Smooth muscle cell of bladder (primary cell): ENCODE measurements around the gene TNFAIP6. TPM values are rescaled to one million over a fixed set of nuclear protein-coding genes. Genes with fewer than 3 reads are reported as not detected.

ENCODE experiments used
- total RNA-seq: library from RNA; depleted of rRNA; stranded (reverse); fragments of >200 nt; gene quantifications from 2 replicates; pipeline ENCODE4 v1.2.3, GENCODE V29; 2014

The TNFAIP6 gene, protein sequence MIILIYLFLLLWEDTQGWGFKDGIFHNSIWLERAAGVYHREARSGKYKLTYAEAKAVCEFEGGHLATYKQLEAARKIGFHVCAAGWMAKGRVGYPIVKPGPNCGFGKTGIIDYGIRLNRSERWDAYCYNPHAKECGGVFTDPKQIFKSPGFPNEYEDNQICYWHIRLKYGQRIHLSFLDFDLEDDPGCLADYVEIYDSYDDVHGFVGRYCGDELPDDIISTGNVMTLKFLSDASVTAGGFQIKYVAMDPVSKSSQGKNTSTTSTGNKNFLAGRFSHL
- 104 and 350 TPM in 2 replicates for total RNA-seq

DNA sequence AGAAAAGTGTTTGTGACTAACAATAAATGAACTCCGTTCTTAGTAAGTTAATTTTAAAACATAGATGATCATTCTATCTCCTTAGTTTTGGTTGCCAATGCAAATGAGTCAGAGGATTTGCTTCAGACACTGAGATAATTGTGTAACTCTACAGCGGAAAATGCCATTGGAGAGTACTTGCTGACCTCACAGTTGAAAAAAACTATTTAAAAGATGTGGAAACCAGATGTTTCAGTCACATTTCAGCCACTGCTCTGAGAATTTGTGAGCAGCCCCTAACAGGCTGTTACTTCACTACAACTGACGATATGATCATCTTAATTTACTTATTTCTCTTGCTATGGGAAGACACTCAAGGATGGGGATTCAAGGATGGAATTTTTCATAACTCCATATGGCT lies at the start of gene TNFAIP6:
Gene TNFAIP6, plus strand, starts transcription at position 234 of the 400 bp plus-strand sequence. Its CDS starts 75 bp downstream, at position 309.

DNA sequence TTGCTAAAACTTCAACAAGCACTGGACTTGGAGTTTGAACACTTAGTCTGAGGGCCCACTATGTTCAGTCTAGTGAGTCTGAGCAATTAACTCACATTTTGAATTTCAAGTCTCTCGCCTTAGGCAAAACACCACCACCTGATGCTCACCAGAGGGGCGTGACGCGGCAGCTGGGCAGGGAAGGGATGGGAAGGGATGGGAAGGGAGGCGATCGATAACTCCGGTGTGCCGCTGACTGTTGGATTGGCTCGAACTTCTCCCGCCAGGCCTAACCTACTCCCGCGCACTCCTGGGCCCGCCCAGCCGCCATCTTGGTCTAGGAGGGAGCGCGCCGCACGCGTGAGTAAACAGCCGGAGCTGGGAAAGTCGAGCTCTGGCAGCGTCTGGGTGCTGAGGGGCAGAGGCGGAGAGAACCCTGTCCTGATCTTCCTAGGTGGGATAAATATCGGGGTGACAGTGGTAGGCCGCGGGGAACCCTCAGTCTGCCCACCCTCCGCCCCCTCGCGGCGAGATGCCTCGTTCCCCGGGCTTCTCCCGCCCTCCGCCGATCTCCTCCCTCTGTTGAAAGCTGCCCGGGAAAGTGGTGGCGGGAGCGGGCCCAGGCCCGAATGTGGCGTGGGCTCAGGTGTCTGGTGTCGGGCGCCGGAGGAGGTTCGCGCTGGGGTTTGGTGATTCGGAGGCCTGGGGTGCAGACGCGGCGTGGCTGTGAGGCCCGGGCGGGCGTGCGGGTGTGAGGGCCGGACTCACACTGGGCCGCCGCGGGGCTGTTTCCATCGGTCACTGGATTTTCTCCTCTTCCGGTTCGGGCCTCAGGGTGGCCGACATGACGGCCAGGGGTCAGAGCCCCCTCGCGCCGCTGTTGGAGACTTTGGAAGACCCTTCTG lies 52.5 kb downstream of the TNFAIP6 start, which contains the start of gene RIF1:
Gene RIF1, plus strand, starts transcription at position 302 of the 884 bp plus-strand sequence. Its CDS starts 522 bp downstream, at position 824.

Other genes with a start within 250 kb of the TNFAIP6 start
- gene RBM43, start 95.7 kb upstream of the TNFAIP6 start, total RNA-seq, result 6.1 and 8.8 TPM in 2 replicates
- 13.9 and 19.1 TPM in 2 replicates for gene NMI, start 67.9 kb upstream of the TNFAIP6 start, total RNA-seq
- 19.9 and 23.8 TPM in 2 replicates for gene RIF1, start 52.3 kb downstream of the TNFAIP6 start, total RNA-seq